ENCODE data around the gene LMTK3.

The LMTK3 gene

DNA sequence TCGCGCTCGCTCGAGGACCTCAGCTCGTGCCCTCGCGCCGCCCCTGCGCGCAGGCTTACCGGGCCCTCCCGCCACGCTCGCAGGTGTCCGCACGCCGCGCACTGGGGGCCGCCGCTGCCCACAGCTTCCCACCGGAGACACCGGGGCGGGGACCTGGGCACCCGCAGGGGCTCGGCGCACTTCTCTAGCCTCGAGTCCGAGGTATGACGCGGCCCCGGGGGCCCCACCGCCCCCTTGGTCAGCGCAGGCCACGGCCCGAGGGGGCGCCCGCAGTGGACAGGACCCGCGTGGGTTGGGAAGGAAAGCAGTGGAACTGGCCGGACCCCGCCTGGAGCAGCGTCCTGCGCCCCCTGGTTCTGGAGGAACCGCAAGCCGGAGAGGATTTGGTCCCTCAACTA lies 67.9 kb downstream of the LMTK3 start:
- no peak for DNase-seq

DNA sequence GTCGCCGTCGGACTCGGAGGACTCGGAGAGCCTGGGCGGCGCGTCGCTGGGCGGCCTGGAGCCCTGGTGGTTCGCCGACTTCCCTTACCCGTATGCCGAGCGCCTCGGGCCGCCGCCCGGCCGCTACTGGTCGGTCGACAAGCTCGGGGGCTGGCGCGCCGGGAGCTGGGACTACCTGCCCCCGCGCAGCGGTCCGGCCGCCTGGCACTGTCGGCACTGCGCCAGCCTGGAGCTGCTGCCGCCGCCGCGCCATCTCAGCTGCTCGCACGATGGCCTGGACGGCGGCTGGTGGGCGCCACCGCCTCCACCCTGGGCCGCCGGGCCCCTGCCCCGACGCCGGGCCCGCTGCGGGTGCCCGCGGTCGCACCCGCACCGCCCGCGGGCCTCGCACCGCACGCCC lies 68.4 kb downstream of the LMTK3 start:
- DNase-seq, result no peak

DNA sequence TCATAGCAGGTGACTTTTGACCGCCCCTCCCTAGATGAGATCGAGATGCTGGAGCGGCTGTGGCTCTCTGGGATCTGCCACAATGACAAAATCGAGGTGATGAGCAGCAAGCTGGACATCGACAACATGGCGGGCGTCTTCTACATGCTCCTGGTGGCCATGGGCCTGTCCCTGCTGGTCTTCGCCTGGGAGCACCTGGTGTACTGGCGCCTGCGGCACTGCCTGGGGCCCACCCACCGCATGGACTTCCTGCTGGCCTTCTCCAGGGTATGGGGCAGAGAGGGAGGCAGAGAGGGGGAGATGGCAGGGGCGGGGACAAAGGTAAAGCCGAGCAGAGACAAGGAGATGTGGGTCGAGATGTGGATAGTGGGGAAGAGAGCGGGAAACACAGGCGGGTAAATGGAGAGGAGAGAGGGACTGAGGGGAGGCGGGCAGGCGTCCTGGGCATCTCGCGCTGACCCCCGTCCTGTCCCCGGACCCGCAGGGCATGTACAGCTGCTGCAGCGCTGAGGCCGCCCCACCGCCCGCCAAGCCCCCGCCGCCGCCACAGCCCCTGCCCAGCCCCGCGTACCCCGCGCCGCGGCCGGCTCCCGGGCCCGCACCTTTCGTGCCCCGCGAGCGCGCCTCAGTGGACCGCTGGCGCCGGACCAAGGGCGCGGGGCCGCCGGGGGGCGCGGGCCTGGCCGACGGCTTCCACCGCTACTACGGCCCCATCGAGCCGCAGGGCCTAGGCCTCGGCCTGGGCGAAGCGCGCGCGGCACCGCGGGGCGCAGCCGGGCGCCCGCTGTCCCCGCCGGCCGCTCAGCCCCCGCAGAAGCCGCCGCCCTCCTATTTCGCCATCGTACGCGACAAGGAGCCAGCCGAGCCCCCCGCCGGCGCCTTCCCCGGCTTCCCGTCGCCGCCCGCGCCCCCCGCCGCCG lies 69.3 kb downstream of the LMTK3 start:
- DNase-seq, result no peak

DNA sequence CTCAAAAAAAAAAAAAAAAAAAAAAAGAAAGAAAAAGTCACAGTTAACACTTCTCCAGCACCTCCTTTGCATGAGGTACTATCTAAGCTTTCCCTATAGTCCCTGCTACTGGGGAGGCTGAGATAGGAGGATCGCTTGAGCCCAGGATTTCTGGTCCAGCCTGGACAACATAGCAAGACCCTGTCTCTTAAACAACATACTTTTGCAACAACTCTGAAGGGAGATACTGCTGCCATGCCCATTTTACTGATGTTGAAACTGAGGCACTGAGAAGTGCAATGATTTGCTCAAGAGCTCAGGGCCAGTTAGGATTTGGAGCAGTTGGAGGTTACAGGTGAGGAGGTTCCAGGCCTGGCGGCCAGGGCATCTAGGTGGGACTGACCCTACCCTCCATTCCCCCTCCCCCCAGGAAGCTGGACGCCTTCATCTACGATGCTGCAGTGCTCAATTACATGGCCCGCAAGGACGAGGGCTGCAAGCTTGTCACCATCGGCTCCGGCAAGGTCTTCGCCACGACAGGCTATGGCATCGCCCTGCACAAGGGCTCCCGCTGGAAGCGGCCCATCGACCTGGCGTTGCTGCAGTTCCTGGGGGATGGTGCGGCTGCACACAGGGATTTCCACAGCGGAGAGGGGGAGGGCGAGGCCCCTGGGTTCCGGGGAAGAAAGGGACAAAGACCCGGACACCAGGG lies 70.1 kb downstream of the LMTK3 start:
- no peak for DNase-seq

DNA sequence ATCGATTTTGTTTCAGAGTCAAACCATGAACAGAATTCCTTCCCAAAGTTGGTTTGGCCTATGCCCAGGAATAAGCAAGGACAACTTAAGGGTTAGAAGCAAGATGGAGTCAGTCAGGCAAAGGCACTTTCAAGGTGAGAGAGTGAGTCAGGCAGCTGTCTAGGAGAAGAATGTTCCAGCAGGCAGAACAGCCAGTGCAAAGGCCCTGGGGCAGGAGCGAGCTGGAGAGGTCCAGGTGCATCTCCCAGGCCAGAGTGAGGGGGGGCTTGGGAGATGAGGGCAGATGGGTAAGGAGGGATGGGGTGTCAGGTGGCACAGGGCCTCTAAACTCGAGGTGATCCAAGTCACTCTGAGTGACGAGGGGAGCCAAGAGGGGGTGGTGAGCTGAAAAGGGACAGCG lies 75.0 kb downstream of the LMTK3 start:
- no peak for DNase-seq
